HUES48 (cell line): ENCODE data around the gene RCC1.
"Not testable (repeated sequence)": the region's sequence is repeated elsewhere in the genome, so short reads cannot be mapped to it uniquely, and the experiment has no call there.

Source experiments
- H3K27ac ChIP-seq: one replicate; pipeline ENCODE4 v1.7.0; 2013; ENCODE audit warnings: low read depth, low read length, inconsistent platforms
- H3K27me3 ChIP-seq: 2 replicates; pipeline ENCODE4 v1.6.1; 2013; ENCODE audit warnings: mild to moderate bottlenecking, low read length; ENCODE audit not compliant: control insufficient read depth, insufficient read depth
- H3K36me3 ChIP-seq: 2 replicates; pipeline ENCODE4 v1.6.1; 2013; ENCODE audit warnings: low read length; ENCODE audit not compliant: control insufficient read depth, insufficient read depth
- H3K4me1 ChIP-seq: 2 replicates; pipeline ENCODE4 v1.6.1; 2013; ENCODE audit warnings: mild to moderate bottlenecking, low read length; ENCODE audit not compliant: control insufficient read depth, insufficient read depth
- H3K4me3 ChIP-seq: 2 replicates; pipeline ENCODE4 v1.5.1; 2013; ENCODE audit warnings: mild to moderate bottlenecking, low read depth, low read length
- H3K9ac ChIP-seq: 2 replicates; pipeline ENCODE4 v1.6.1; 2013; ENCODE audit warnings: mild to moderate bottlenecking, low read depth, low read length, moderate library complexity
- H3K9me3 ChIP-seq: 2 replicates; pipeline ENCODE4 v1.6.1; 2013; ENCODE audit warnings: low read length; ENCODE audit not compliant: control insufficient read depth, insufficient read depth

Gene RCC1

GRCh38 chr1:28525002-28525642 lies 19.3 kb downstream of the RCC1 start:
- H3K9ac ChIP-seq, H3K4me3 ChIP-seq, H3K27me3 ChIP-seq, H3K9me3 ChIP-seq: not testable (repeated sequence)
- H3K4me1 ChIP-seq = peaks cover 11% of the 10 kb centered on the region
- H3K27ac ChIP-seq = peak overlapping the region; percentile 20
- peaks cover 36% of the 10 kb centered on the region for H3K36me3 ChIP-seq

- Histone ChIP-seq H3K4me1 (peaks cover 6% of the 10 kb centered on the region), H3K36me3 (peaks cover 49% of the 10 kb centered on the region), H3K9me3 (no peaks in the 10 kb centered on the region), H3K9ac (no peak overlapping the region), H3K27me3 (no peaks in the 10 kb centered on the region), H3K4me3 (no peak overlapping the region), H3K27ac (no peak overlapping the region)
Observed at GRCh38 chr1:28526886-28527285, 21.0 kb downstream of the RCC1 start.

GRCh38 chr1:28530456-28530855 lies 24.6 kb downstream of the RCC1 start:
- Histone ChIP-seq H3K27ac (no peak overlapping the region), H3K9me3 (no peaks in the 10 kb centered on the region), H3K4me1 (no peaks in the 10 kb centered on the region), H3K4me3 (no peak overlapping the region), H3K36me3 (peaks cover 55% of the 10 kb centered on the region), H3K27me3 (no peaks in the 10 kb centered on the region), H3K9ac (no peak overlapping the region)

- H3K36me3 ChIP-seq = peaks cover 80% of the 10 kb centered on the region
- no peak overlapping the region for H3K27ac ChIP-seq
- no peak overlapping the region for H3K4me3 ChIP-seq
- H3K4me1 ChIP-seq = no peaks in the 10 kb centered on the region
- no peak overlapping the region for H3K9ac ChIP-seq
- H3K27me3 ChIP-seq = no peaks in the 10 kb centered on the region
- no peaks in the 10 kb centered on the region for H3K9me3 ChIP-seq
Observed at GRCh38 chr1:28534671-28535070, 28.8 kb downstream of the RCC1 start.

GRCh38 chr1:28535180-28535579 lies 29.3 kb downstream of the RCC1 start:
- Histone ChIP-seq H3K9me3 (no peaks in the 10 kb centered on the region), H3K27me3 (no peaks in the 10 kb centered on the region), H3K9ac (no peak overlapping the region), H3K36me3 (peaks cover 75% of the 10 kb centered on the region), H3K4me1 (no peaks in the 10 kb centered on the region), H3K4me3 (no peak overlapping the region), H3K27ac (no peak overlapping the region)

- H3K27ac ChIP-seq = no peak overlapping the region
- H3K4me1 ChIP-seq = no peaks in the 10 kb centered on the region
- H3K36me3 ChIP-seq = peaks cover 52% of the 10 kb centered on the region
- H3K27me3 ChIP-seq = no peaks in the 10 kb centered on the region
- H3K9ac ChIP-seq = no peak overlapping the region
- no peak overlapping the region for H3K4me3 ChIP-seq
- no peaks in the 10 kb centered on the region for H3K9me3 ChIP-seq
Observed at GRCh38 chr1:28537457-28538199, 31.8 kb downstream of the RCC1 start.

- H3K27me3 ChIP-seq = no peaks in the 10 kb centered on the region
- no peak overlapping the region for H3K9ac ChIP-seq
- no peak overlapping the region for H3K4me3 ChIP-seq
- H3K27ac ChIP-seq = no peak overlapping the region
- H3K36me3 ChIP-seq = peaks cover 52% of the 10 kb centered on the region
- H3K9me3 ChIP-seq = no peaks in the 10 kb centered on the region
- no peaks in the 10 kb centered on the region for H3K4me1 ChIP-seq
Observed at GRCh38 chr1:28538286-28538685, 32.4 kb downstream of the RCC1 start.

GRCh38 chr1:28540651-28541050 lies 34.8 kb downstream of the RCC1 start:
- H3K4me1 ChIP-seq = no peaks in the 10 kb centered on the region
- H3K9me3 ChIP-seq = no peaks in the 10 kb centered on the region
- H3K9ac ChIP-seq = no peak overlapping the region
- peaks cover 36% of the 10 kb centered on the region for H3K36me3 ChIP-seq
- H3K27ac ChIP-seq = no peak overlapping the region
- no peaks in the 10 kb centered on the region for H3K27me3 ChIP-seq
- H3K4me3 ChIP-seq = no peak overlapping the region

GRCh38 chr1:28541414-28542015 lies 35.7 kb downstream of the RCC1 start:
- H3K27ac ChIP-seq, H3K9me3 ChIP-seq, H3K4me1 ChIP-seq, H3K4me3 ChIP-seq, H3K27me3 ChIP-seq, H3K9ac ChIP-seq: not testable (repeated sequence)
- peaks cover 28% of the 10 kb centered on the region for H3K36me3 ChIP-seq

GRCh38 chr1:28545246-28545628 lies 39.4 kb downstream of the RCC1 start:
- H3K36me3 ChIP-seq = no peaks in the 10 kb centered on the region

GRCh38 chr1:28548318-28548717 lies 42.5 kb downstream of the RCC1 start:
- Histone ChIP-seq H3K27ac (no peak overlapping the region), H3K36me3 (no peaks in the 10 kb centered on the region), H3K9me3 (no peaks in the 10 kb centered on the region), H3K4me1 (no peaks in the 10 kb centered on the region), H3K27me3 (no peaks in the 10 kb centered on the region), H3K4me3 (no peak overlapping the region), H3K9ac (no peak overlapping the region)

More at GRCh38 chr1:28545246-28545628, 39.4 kb downstream of the RCC1 start:
- Histone ChIP-seq H3K4me1 (no peaks in the 10 kb centered on the region), H3K27ac (no peak overlapping the region), H3K9me3 (no peaks in the 10 kb centered on the region), H3K27me3 (no peaks in the 10 kb centered on the region), H3K9ac (no peak overlapping the region), H3K4me3 (no peak overlapping the region)
